GM19467 (cell line): ENCODE measurements around the gene GDF11.
A peak's percentile ranks its signal among the peaks of the same experiment; 100 is the strongest.

Experiments
- ATAC-seq: cut with Tn5 transposase; IDR thresholded peaks from one replicate; pipeline ENCODE4 v1.9.1; 2021; ENCODE audit warnings: mild to moderate bottlenecking, moderate library complexity; ENCODE audit not compliant: unreplicated experiment

GDF11 gene

DNA sequence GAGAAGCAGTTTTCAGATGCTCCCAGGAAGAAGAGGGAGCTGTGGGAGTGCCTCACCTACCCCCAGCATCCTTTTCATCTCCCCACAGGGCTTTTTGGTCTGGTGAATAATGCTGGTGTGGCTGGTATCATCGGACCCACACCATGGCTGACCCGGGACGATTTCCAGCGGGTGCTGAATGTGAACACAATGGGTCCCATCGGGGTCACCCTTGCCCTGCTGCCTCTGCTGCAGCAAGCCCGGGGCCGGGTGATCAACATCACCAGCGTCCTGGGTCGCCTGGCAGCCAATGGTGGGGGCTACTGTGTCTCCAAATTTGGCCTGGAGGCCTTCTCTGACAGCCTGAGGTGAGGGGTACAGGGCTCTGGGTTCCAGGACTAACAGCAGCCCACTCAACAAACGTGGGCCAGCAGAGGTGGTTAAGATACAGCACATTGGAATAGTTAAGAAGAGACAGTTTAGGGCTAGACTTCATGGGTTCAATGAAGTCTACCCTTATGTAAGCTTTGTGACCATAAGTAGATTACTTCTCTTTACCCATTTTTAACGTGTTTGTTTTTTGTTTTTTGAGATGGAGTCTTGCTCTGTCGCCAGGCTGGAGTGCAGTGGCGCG is 21.2 kb upstream of the GDF11 start:
- ATAC-seq, result no peak

- ATAC-seq, result no peak
These were observed 20.0 kb upstream of the GDF11 start for GRCh38 chr12:55722948-55723347.

GRCh38 chr12:55723516-55724225 is 19.3 kb upstream of the GDF11 start:
- ATAC-seq, result no peak

GRCh38 chr12:55724226-55724939 is 18.5 kb upstream of the GDF11 start:
- no peak for ATAC-seq

GRCh38 chr12:55724940-55725309 is 18.0 kb upstream of the GDF11 start:
- ATAC-seq, result no peak

GRCh38 chr12:55725556-55725955 is 17.4 kb upstream of the GDF11 start:
- no peak for ATAC-seq

DNA sequence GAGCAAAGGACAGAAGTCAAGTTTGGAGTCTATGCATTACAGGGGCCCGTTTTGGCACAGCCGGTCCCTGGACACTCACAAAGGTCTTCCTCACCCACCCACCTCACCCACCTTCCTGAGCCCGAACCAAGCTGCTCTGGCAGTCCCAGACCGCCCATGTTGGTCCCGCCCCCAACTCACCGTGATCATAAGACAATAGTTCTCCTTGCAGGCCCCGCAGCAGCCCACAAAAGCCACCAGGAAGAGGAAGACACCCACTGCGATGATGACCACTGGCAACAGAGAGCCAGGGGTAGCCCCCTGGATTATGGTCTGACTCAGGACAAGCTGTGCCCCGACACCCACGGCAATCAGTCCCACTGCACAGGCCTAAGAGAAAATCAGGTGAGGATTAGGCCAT is 16.0 kb upstream of the GDF11 start:
- no peak for ATAC-seq

- no peak for ATAC-seq
These were observed 15.2 kb upstream of the GDF11 start for GRCh38 chr12:55727643-55728185.

DNA sequence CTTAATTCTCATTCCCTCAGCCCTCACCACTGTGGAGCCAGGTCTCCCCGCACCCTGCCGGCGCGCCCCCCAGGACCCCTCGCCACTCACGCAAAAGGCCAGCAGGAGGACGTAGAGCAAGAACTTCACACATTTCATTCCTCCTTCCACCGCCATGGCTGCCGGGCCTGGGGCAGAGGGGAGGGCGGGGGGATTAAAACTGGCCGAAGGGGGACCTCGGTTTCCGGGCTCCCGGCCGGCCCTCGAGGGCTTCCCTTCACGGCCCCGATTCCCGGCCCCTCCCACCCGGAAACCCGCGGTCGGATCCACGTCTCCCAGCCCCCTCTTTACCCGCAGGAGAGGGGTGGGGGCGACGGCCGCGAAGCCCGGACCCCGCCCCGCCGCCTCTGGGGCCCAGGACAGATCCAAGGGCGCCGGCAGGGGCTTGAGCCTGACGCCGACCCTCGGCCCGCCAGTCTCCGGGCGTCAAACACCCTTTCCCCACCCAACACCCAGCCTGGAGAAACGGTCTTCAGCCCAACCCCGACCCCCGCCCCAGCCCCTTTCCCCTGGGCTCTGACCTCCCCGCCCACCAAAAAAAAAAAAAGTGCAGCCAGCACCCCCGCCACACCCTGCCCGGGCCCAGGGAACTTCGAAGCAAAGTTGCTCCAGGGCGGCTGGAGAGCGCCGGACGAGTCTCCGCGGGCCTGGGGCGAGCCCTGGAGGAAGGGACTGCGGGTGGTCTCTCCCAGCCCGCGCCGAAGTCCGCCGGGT is 14.6 kb upstream of the GDF11 start:
- no peak for ATAC-seq

GRCh38 chr12:55728939-55729818 is 13.7 kb upstream of the GDF11 start, which contains the start of gene CD63:
Gene CD63 (minus strand): TSS chr12:55729009. CDS start chr12:55728341, 668 bp downstream.
- ATAC-seq, result peak; percentile 59

GRCh38 chr12:55729819-55730818 is 12.8 kb upstream of the GDF11 start:
- peak; percentile 40 for ATAC-seq

DNA sequence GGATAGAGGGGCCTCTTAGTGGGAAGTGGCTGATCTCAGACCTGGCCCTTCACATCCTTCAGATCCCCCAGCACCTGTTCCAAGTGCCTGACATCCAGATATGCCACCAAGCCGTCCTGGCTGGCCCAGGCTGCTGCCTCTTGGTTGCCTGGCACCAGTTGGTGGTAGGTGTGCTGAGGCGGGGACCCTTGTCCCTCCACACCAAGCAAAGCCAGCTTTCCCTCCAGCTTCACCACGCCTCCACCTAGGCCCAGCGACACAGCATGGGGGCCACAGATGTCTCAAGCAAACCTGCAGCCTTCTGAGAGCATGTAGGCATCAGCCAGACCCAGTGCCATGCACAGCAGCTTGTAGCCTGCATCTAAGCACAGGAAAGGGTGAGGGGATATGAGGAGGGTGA is 10.6 kb upstream of the GDF11 start:
- no peak for ATAC-seq

- no peak for ATAC-seq
These were observed 9.8 kb upstream of the GDF11 start for GRCh38 chr12:55733021-55733555.

GRCh38 chr12:55733858-55734257 is 9.1 kb upstream of the GDF11 start:
- no peak for ATAC-seq

DNA sequence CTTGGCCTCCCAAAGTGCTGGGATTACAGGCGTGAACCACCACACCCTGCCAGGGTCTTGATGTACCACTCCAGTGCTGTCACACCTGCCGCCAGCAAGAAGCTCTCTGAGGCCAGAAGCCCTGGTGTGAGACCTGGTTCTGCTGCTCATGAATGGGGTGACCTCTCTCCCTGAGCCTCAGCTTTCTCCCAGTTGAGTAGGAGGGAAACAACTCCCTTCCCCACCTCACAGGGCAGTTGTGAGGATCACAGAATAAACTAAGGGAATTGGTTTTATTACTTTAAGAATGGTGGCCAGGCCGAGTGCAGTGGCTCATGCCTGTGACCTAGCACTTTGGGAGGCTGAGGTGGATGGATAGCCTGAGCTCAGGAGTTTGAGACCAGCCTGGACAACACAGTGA is 8.3 kb upstream of the GDF11 start:
- no peak for ATAC-seq

DNA sequence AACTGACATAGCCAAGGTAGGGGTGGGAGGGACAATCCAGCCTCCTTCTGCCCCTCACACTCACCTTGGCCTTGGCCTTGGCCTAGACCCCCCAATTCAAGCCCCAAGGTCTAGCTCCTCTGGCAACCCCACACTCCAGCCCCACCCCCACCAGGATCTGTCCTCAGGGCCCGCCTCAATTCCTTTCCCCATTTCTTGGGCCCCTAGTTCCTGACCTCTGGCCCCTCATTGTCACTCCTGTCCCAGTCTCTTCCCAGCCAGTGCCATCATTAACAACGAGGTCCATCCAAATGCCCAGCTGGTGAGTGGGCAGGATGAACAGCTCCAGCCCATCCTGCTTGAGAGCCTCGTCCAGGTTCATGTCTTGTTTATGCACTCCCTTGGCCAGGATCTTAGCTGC is 6.8 kb upstream of the GDF11 start:
- no peak for ATAC-seq

- ATAC-seq, result no peak
These were observed 5.9 kb upstream of the GDF11 start for GRCh38 chr12:55736780-55737580.

GRCh38 chr12:55737581-55738122 is 5.3 kb upstream of the GDF11 start:
- ATAC-seq, result no peak
